Right cardiac atrium (tissue), 5 donors: ENCODE data around the gene PDIA5. TPM values are rescaled to one million over a fixed set of nuclear protein-coding genes. Genes with fewer than 3 reads are reported as not detected.

Experiments
- ATAC-seq, 2 donors: fragments of 200-7000 bp; cut with Tn5 transposase; one replicate each; pipeline versions ENCODE4 v1.8.0 to v1.9.1; 2020; ENCODE audit warnings: moderate library complexity in 2 of 2, mild to moderate bottlenecking in 1 of 2
- DNase-seq, 3 donors: peaks; one replicate each; pipeline ENCODE4 v3.0.0-alpha.2; 2020
- H3K27ac ChIP-seq: one replicate; pipeline ENCODE4 v1.5.1; 2013; ENCODE audit warnings: mild to moderate bottlenecking, low read length, control low read depth, moderate library complexity
- H3K27me3 ChIP-seq: one replicate; pipeline ENCODE4 v1.6.1; 2013; ENCODE audit not compliant: control insufficient read depth, insufficient read depth
- H3K4me1 ChIP-seq: one replicate; pipeline ENCODE4 v1.6.1; 2013; ENCODE audit warnings: low read length; ENCODE audit not compliant: control insufficient read depth, insufficient read depth
- H3K4me3 ChIP-seq: one replicate; pipeline ENCODE4 v1.5.1; 2013; ENCODE audit warnings: low read length, control low read depth
- H3K9me3 ChIP-seq: one replicate; pipeline ENCODE4 v1.6.1; 2013; ENCODE audit warnings: low read length; ENCODE audit not compliant: control insufficient read depth
- whole genome bisulfite sequencing: extraction: QIAGEN DNeasy Blood & Tissue Kit; methylation state at CpG from one replicate; pipeline ENCODE4 v1.1.7; 2013; 5-methylcytosine and 5-hydroxymethylcytosine counted together
- intact Hi-C, 4 donors: fragments of 100-400 bp; cut with DNase I; formaldehyde crosslinking; loops; one replicate each; pipeline versions ENCODE4 v1.11.0 to v1.14.0; 2022 to 2023
- long read RNA-seq, 4 donors: library from polyadenylated mRNA; unstranded; transcript quantifications; one replicate each; pipeline ENCODE4 v2.0.0, GENCODE V29; 2020 to 2021
- polyA plus RNA-seq: library from polyadenylated mRNA; stranded (reverse); fragments of 200-250 nt; gene quantifications from one replicate; pipeline ENCODE4 v1.2.3, GENCODE V29; 2013
- total RNA-seq, 4 donors: library from RNA; stranded (reverse); fragmentation: NEBNext Ultra II Directional; extraction: Animal tissue kit (Norgen Biotek cat#: 25700); gene quantifications; one replicate each; pipeline ENCODE4 v1.2.1, GENCODE V29; 2021
- donor health status: healthy with polysubstance abuse.
- donor health status: DM: no; HTN: yes; CAD: no.
- donor health status: DM: no; HTN: no; CAD: no.
- donor health status: DM: no; HTN: yes; CAD: no; lungs with severe emphysema.
- donor health status: DM: yes; HTN: yes; CAD: no.

The PDIA5 gene
- 10 to 100 TPM in 2 of 4 donors, 1 to 10 TPM in 2; 8.8 to 11.1 (median 9.9) TPM for total RNA-seq
- 8.3 TPM for polyA plus RNA-seq
- long read RNA-seq, donor 1, transcript PDIA5-201 (17 exons, 1,799 nt), result major isoform, 19 of 20 reads
- long read RNA-seq, donor 1, partial matches to known transcripts, result 0 of 20 reads
- long read RNA-seq, donor 1, other reads (novel, unspliced or antisense), result 1 of 20 reads
- long read RNA-seq, donor 2, transcript PDIA5-201 (17 exons, 1,799 nt), result major isoform, 5 of 6 reads
- long read RNA-seq, donor 2, partial matches to known transcripts, result 0 of 6 reads
- long read RNA-seq, donor 2, other reads (novel, unspliced or antisense), result 1 of 6 reads
- long read RNA-seq, donor 3, transcript PDIA5-201 (17 exons, 1,799 nt), result major isoform, 23 of 36 reads
- long read RNA-seq, donor 3, partial matches to known transcripts, result 4 of 36 reads
- long read RNA-seq, donor 3, other reads (novel, unspliced or antisense), result 6 of 36 reads
- long read RNA-seq, donor 4, partial matches to known transcripts, result 0 of 5 reads
- long read RNA-seq, donor 4, other reads (novel, unspliced or antisense), result 1 of 5 reads

DNA sequence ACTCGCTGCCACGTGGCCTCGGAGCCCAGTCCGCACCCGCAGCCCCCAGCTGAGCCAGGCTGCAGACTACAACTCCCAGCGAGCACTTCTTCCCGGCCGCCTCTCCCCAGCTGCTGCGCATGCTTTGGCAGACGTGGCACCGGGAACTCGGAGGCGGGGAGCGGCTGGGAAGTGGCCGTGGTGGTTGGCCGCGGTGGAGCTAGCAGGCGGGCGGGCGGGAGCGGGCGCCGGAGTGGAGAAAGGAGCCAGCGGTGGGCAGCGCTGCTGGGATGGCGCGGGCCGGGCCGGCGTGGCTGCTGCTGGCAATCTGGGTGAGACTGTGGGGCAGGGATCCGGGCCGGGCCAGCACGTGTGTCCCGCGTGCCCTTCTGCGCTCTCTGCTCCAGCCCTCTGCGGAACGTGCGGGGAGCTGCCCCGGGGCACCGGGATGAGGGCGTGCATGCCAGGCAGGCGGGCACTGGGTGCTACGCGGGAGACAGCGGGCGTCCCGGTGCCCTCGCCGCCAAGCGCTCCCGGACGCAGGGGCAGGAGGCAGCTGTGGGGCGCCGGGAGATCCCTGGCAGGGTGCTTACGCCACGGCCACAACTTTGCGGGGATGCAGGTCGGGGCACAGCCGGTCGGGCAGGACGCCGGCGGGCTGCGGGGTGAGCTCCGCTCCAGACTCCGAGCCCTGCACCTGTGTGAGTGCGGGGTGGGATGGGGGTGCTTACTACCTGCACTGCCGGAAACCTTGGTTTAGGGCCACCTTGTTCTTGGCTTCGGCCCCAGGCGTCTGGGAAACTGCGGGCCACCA is at the start of gene PDIA5:
Gene PDIA5 (plus strand): TSS at position 130 of the 793 bp plus-strand sequence. CDS start 140 bp downstream, at position 270.
- Histone ChIP-seq H3K27ac (peak within 1 kb of the TSS; percentile 44), H3K9me3 (no peaks in the 10 kb centered on the region), H3K4me3 (peak within 1 kb of the TSS; percentile 78), H3K27me3 (no peaks in the 10 kb centered on the region), H3K4me1 (peaks cover 6% of the 10 kb centered on the region)
- DNase-seq (peak; percentile 94 to 97 (median 96)), ATAC-seq (peak; percentile 98)
- under 1% methylated on average over 72 of the region's 72 CpGs for WGBS
- intact Hi-C loops, result no loop called here

DNA sequence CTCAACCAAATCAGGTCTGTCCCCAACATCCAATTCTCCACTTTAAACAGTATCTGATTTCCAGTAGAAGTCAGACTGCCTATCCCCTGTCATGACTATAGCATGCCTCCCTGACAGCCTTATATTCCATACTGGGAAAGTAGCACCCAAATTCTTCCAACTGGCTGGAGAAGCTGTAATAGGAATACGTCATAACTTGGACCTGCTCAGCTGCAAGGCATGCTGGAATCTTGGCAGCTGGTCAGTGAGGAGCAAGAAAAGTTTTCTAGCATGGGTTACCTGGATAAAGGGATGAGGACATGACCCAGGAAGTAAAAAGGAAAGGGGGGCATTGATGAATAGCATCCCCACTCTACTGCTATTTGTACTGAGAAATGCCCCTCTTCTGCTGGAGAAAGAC is 48.1 kb upstream of the PDIA5 start:
- Histone ChIP-seq H3K27me3 (no peaks in the 10 kb centered on the region), H3K27ac (no peak overlapping the region), H3K4me3 (no peak overlapping the region), H3K4me1 (no peaks in the 10 kb centered on the region), H3K9me3 (no peaks in the 10 kb centered on the region)
- 26% methylated on average over 1 of the region's 1 CpG for WGBS
- DNase-seq, result no peak
- ATAC-seq, result no peak
- intact Hi-C loops, result no loop called here

DNA sequence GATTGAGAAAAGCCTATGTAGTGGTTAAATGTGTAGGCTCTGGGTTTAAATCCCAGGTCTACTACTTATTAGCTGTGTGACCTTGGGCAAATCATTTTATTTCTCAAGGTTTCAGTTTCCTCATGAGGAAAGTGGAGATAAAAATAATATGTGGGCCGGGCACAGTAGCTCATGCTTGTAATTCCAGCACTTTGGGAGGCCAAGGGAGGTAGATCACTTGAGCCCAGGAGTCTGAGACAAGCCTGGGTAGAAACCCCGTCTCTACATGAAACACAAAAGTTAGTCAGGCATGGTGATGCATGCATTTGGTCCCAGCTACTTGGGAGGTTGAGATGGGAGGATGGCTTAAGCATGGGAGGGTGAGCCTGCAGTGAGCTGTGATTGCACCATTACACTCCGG is 47.7 kb upstream of the PDIA5 start:
- intact Hi-C loops, result no loop called here
- Histone ChIP-seq H3K9me3 (no peaks in the 10 kb centered on the region), H3K27ac (no peak overlapping the region), H3K4me3 (no peak overlapping the region), H3K27me3 (no peaks in the 10 kb centered on the region), H3K4me1 (no peaks in the 10 kb centered on the region)
- no peak for ATAC-seq
- WGBS, result 73% methylated on average over 3 of the region's 3 CpGs
- no peak for DNase-seq

- no peak overlapping the region for H3K27ac ChIP-seq
- ATAC-seq (no peak), DNase-seq (no peak)
- intact Hi-C loops, result no loop called here
- no peaks in the 10 kb centered on the region for H3K9me3 ChIP-seq
- no peaks in the 10 kb centered on the region for H3K4me1 ChIP-seq
- 89% methylated on average over 5 of the region's 5 CpGs for WGBS
- H3K27me3 ChIP-seq, result no peaks in the 10 kb centered on the region
- H3K4me3 ChIP-seq, result no peak overlapping the region
These were observed 47.2 kb upstream of the PDIA5 start for GRCh38 chr3:123019591-123019990.

DNA sequence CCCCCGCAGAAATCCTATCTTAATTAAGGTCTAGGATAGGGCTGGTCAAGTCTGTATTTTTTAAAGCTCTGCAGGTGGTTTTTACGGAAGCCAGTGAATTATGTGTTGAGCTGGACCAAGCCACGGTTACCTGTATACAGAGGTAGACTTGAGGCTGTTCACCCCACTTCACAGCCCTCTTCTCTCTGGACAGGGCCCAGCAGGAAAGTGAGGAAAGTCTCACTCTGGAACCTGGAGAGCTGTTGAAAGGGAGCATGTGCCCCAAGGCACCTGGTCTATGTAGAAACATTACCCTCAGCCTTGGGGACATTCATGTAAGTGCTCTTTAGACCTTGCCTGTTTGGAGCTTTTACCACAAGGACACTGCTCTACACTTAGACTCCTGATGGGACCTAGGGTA is 46.1 kb upstream of the PDIA5 start:
- WGBS, result 93% methylated on average over 3 of the region's 3 CpGs
- DNase-seq (no peak), ATAC-seq (no peak)
- intact Hi-C loops, result no loop called here
- H3K9me3 ChIP-seq, result no peaks in the 10 kb centered on the region
- no peaks in the 10 kb centered on the region for H3K27me3 ChIP-seq
- H3K4me1 ChIP-seq, result no peaks in the 10 kb centered on the region
- H3K4me3 ChIP-seq, result no peak overlapping the region
- H3K27ac ChIP-seq, result no peak overlapping the region

DNA sequence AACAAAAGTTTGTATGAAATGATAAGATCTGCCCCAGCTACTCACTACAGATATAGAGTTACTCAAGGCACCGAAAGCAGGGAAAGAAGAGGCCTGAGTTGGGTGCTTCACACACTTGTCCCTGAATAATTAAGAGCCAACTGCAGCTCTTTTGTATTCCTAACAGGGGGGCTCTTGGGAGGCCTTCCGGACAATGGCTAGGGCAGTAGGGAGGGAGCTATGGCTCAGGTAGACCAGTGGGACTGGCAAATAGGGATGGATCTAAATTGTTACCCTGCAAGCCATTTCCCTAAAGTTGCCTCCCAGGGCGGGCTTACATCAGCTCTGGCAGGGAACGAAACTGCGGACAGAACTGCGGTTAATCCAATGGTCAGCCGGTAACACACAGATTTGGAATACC is 45.4 kb upstream of the PDIA5 start:
- no peak overlapping the region for H3K4me3 ChIP-seq
- 83% methylated on average over 7 of the region's 7 CpGs for WGBS
- no peaks in the 10 kb centered on the region for H3K9me3 ChIP-seq
- ATAC-seq (no peak), DNase-seq (no peak)
- no peaks in the 10 kb centered on the region for H3K4me1 ChIP-seq
- H3K27ac ChIP-seq, result no peak overlapping the region
- no peaks in the 10 kb centered on the region for H3K27me3 ChIP-seq
- intact Hi-C loops, result no loop called here

DNA sequence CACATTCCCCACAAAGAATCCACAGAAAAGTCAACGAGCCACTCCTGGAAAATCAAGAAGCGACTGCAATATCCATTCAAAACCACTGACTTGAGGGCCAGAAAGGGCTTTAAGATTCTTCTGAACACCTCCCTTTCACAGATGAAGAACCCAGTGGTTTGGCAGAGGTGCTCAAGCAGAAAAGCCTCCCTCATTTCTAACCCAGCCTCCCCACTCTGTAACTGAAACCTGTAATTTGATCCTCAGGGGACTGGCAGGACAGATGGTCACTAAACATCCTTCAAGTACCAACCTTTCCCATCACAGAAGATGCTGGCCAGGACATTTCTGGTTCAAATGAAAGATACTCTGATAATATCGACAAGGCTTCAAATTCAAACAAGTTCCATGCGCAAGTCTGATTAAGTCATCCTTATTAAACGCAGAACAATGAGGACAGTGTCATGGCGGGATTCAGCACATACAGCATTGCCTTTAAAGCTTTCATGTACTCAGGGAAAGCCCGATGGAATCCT is 44.8 kb upstream of the PDIA5 start:
- H3K4me3 ChIP-seq, result no peak overlapping the region
- 75% methylated on average over 7 of the region's 7 CpGs for WGBS
- H3K9me3 ChIP-seq, result no peaks in the 10 kb centered on the region
- no peak for ATAC-seq
- H3K4me1 ChIP-seq, result no peaks in the 10 kb centered on the region
- intact Hi-C loops, result loop anchor here in 1 of 4 donors (2.0 kb wide), 1 partner anchor 73 kb away; no protein-coding TSS in a partner anchor
- no peak overlapping the region for H3K27ac ChIP-seq
- no peaks in the 10 kb centered on the region for H3K27me3 ChIP-seq
- no peak for DNase-seq

DNA sequence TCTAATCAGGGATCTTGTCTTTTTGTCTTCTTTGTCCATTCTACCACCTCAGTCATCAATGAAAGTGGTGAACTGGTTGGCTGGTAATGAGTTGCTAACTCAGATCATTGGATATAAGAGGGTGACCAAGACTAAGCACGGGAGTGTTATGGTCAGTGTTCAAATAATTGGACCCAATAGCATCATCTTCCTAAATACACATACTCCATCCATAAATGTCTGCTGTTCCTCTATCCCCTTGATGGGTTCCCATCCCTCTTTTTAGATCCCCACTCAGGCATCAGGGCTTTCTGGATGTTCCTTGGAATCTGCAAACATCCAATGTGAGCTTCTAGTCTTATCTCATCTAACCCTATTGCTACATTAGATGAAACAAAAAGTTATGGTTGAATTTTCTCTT is 42.8 kb upstream of the PDIA5 start:
- H3K4me3 ChIP-seq, result no peak overlapping the region
- 92% methylated on average over 1 of the region's 1 CpG for WGBS
- ATAC-seq (no peak), DNase-seq (no peak)
- H3K27ac ChIP-seq, result no peak overlapping the region
- peaks cover 2% of the 10 kb centered on the region for H3K4me1 ChIP-seq
- intact Hi-C loops, result no loop called here
- H3K27me3 ChIP-seq, result no peaks in the 10 kb centered on the region
- no peaks in the 10 kb centered on the region for H3K9me3 ChIP-seq

GRCh38 chr3:123025642-123026521 is 40.9 kb upstream of the PDIA5 start:
- no peaks in the 10 kb centered on the region for H3K9me3 ChIP-seq
- H3K4me3 ChIP-seq, result peak overlapping the region; percentile 74
- no peaks in the 10 kb centered on the region for H3K27me3 ChIP-seq
- ATAC-seq (peak; percentile 36 to 38), DNase-seq (peak; percentile 26 to 75 (median 63))
- no peak overlapping the region for H3K27ac ChIP-seq
- 24% methylated on average over 33 of the region's 33 CpGs for WGBS
- intact Hi-C loops, result loop anchor here in 3 of 4 donors (5.0 kb wide), 1 partner anchor 84 kb away; no protein-coding TSS in a partner anchor
- peaks cover 2% of the 10 kb centered on the region for H3K4me1 ChIP-seq

DNA sequence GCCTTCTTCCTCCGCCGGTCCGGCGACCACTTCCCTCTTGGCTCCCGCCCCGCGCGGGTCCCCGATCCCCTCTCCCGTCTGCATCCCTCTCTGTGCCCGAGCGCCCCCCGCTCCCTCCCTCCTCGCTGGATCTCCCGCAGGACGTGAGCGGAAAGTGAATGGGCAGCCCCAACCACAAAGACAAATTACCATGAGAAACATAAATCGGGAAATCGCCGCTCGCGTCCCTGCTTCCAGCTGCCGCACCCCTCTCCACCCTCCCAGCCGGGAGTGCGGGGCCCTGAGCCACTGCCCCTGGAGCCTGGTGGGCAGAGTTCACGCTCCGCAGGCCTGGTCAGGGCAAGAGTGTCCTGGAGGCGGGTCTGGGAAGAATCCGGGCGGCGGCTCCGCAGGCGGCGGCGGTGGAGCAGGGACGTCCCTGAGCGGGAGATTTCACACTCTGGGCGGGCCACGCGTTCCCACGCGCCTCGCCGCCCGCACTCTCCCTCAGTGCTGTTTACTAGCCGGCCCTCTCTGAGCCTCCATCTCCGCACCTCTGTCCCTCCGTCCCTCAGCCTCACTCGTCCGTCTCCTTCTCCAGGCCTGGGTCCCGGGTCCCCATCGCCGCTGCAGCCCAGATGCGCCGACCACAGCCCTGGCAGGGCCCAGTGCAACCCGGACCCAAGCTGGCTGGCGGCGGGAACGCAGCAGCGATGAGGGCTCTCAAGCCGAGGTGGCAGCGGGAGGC is 40.1 kb upstream of the PDIA5 start:
- Histone ChIP-seq H3K27ac (no peak overlapping the region), H3K4me1 (peaks cover 2% of the 10 kb centered on the region), H3K27me3 (no peaks in the 10 kb centered on the region), H3K4me3 (peak overlapping the region; percentile 74), H3K9me3 (no peaks in the 10 kb centered on the region)
- DNase-seq, result peak; percentile 49 to 81 (median 68)
- peak; percentile 46 to 62 for ATAC-seq
- WGBS, result under 1% methylated on average over 62 of the region's 62 CpGs
- intact Hi-C loops, result loop anchor here in 3 of 4 donors (5.0 kb wide), 1 partner anchor 84 kb away; no protein-coding TSS in a partner anchor
